HepG2 (cell line): ENCODE data around the gene NALCN. TPM values are rescaled to one million over a fixed set of nuclear protein-coding genes. Genes with fewer than 3 reads are reported as not detected.

Experiments used
- ATAC-seq: fragments of 200-7000 bp; cut with Tn5 transposase; 3 replicates; pipeline ENCODE4 v1.9.1; 2020; ENCODE audit warnings: mild to moderate bottlenecking, moderate library complexity
- BruUV-seq: library from RNA; stranded (reverse); fragments of 400-500 nt; replicated peaks from 2 replicates; lab custom pipeline; 2021; lab: Mats Ljungman, UMichigan
- CTCF ChIA-PET: fragments of 300-600 bp; formaldehyde crosslinking; extraction: SDS; loops from one replicate; lab custom pipeline; 2021; ENCODE audit warnings: low total read pairs, inconsistent platforms, low intra/inter-chr PET ratio; lab: Yijun Ruan, JAX
- POLR2A ChIA-PET: fragments of 350-600 bp; sonication (Branson Sonifier 250); formaldehyde crosslinking; loops from one replicate; lab custom pipeline; 2020; ENCODE audit warnings: antibody characterized with exemption, inconsistent platforms; lab: Yijun Ruan, JAX
- DNase-seq: peaks from one replicate; pipeline ENCODE4 v3.0.0-alpha.2; 2015; ENCODE audit warnings: low spot score
- FAIRE-seq: peaks from 3 replicates; lab custom pipeline; 2011; peaks lifted over from hg19 to GRCh38; lab: Jason Lieb, UNC
- H2AFZ ChIP-seq: one replicate; pipeline ENCODE4 v1.6.1; 2011; ENCODE audit warnings: low read length, inconsistent platforms
- H3K27ac ChIP-seq: fragments of 300-600 bp; 3 replicates; pipeline ENCODE4 v1.8.0; 2011; ENCODE audit warnings: mixed run types, mild to moderate bottlenecking, mixed read lengths, low read length, inconsistent platforms; ENCODE audit not compliant: insufficient read depth; ENCODE audit errors: extremely low read length
- H3K27me3 ChIP-seq, 2 experiments: fragments of 200-600 bp in 1 of 2; 2 replicates in 1 of 2; 3 replicates in 1 of 2; pipeline versions ENCODE4 v1.6.0 to v1.8.0; 2011; ENCODE audit warnings: low read length in 2 of 2, mild to moderate bottlenecking in 2 of 2, moderate library complexity in 2 of 2, inconsistent platforms in 1 of 2; ENCODE audit not compliant: insufficient read depth in 2 of 2, control insufficient read depth in 1 of 2
- H3K36me3 ChIP-seq, 2 experiments: fragments of 200-600 bp in 1 of 2; replicated peaks in 1 of 2; 2 replicates in 1 of 2; 3 replicates in 1 of 2; pipeline versions ENCODE4 v1.5.1 to v1.8.0; 2011; ENCODE audit warnings: low read length in 2 of 2, inconsistent platforms in 1 of 2; ENCODE audit not compliant: insufficient read depth in 2 of 2, control insufficient read depth in 1 of 2
- H3K4me1 ChIP-seq: 2 replicates; pipeline ENCODE4 v1.5.1; 2012; ENCODE audit warnings: low read length, inconsistent platforms; ENCODE audit not compliant: insufficient read depth
- H3K4me2 ChIP-seq: 2 replicates; pipeline ENCODE4 v1.6.0; 2011; ENCODE audit warnings: low read depth, low read length, inconsistent platforms
- H3K4me3 ChIP-seq, 3 experiments: fragments of 200-600 bp in 1 of 3; sonication (generic), shearing (Covaris generic) in 1 of 3; replicated peaks in 1 of 3; 2 replicates each; pipeline ENCODE4 v1.5.1; 2011 to 2016; ENCODE audit warnings: low read length in 3 of 3, inconsistent platforms in 2 of 3, low read depth in 2 of 3, mild to moderate bottlenecking in 2 of 3, control low read depth in 1 of 3, mixed read lengths in 1 of 3; ENCODE audit not compliant: insufficient read depth in 1 of 3
- H3K79me2 ChIP-seq: one replicate; pipeline ENCODE4 v1.6.1; 2011; ENCODE audit warnings: low read length, inconsistent platforms; ENCODE audit not compliant: insufficient read depth
- H3K9ac ChIP-seq: 2 replicates; pipeline ENCODE4 v1.6.0; 2011; ENCODE audit warnings: mild to moderate bottlenecking, low read depth, low read length, inconsistent platforms; ENCODE audit not compliant: insufficient read depth
- H3K9me3 ChIP-seq: 2 replicates; pipeline ENCODE4 v1.5.1; 2012; ENCODE audit warnings: mild to moderate bottlenecking, low read length
- H4K20me1 ChIP-seq: 2 replicates; pipeline ENCODE4 v1.6.0; 2011; ENCODE audit warnings: inconsistent platforms, mild to moderate bottlenecking, low read length, moderate library complexity; ENCODE audit not compliant: insufficient read depth
- BCL6 ChIP-seq: IDR thresholded peaks from 2 replicates; pipeline ENCODE4 v1.6.1; 2016; ENCODE audit warnings: missing genetic modification reagents, missing compliant biosample characterization
- CREB1 ChIP-seq, 2 experiments: fragments of 450-650 bp in 1 of 2; IDR thresholded peaks; 2 replicates each; pipeline ENCODE4 v1.6.1; 2016 to 2017; ENCODE audit warnings: control low read depth in 1 of 2, mild to moderate bottlenecking in 1 of 2, missing compliant biosample characterization in 1 of 2, missing genetic modification characterization in 1 of 2
- FOSL2 ChIP-seq: sonication (generic); formaldehyde crosslinking; IDR thresholded peaks from 2 replicates; pipeline ENCODE4 v1.4.0; 2020; ENCODE audit warnings: missing genetic modification reagents
- FOXA3 ChIP-seq: IDR thresholded peaks from 2 replicates; pipeline ENCODE4 v1.6.1; 2016; ENCODE audit warnings: missing genetic modification reagents, missing compliant biosample characterization
- MBNL3 ChIP-seq: fragments of 250-450 bp; sonication (Bioruptor Pico); conservative IDR thresholded peaks from 2 replicates; pipeline ENCODE4 v1.8.0; 2022; ENCODE audit warnings: mild to moderate bottlenecking, inconsistent platforms
- MYC ChIP-seq: sonication (generic); formaldehyde crosslinking; IDR thresholded peaks from 2 replicates; pipeline ENCODE4 v1.9.0; 2021; ENCODE audit warnings: missing genetic modification reagents, borderline replicate concordance
- RFXANK ChIP-seq: IDR thresholded peaks from 2 replicates; pipeline ENCODE4 v1.6.1; 2016
- TP53 ChIP-seq: sonication (generic); formaldehyde crosslinking; conservative IDR thresholded peaks from 2 replicates; pipeline ENCODE4 v1.4.0; 2020; ENCODE audit warnings: missing genetic modification reagents
- ZMYM3 ChIP-seq: sonication (generic); formaldehyde crosslinking; IDR thresholded peaks from 2 replicates; pipeline ENCODE4 v1.5.1; 2020; ENCODE audit warnings: mild to moderate bottlenecking, missing genetic modification reagents
- WGBS: methylation state at CpG from one replicate; pipeline ENCODE4 v1.1.6; 2017; ENCODE audit warnings: low lambda C conversion rate; 5-methylcytosine and 5-hydroxymethylcytosine counted together
- in situ Hi-C: cut with HindIII; loops from 2 replicates; pipeline ENCODE4 v1.10.0; 2017; ENCODE audit warnings: low pct_unique_long_range_greater_than_20kb; ENCODE audit not compliant: extremely low pct_ligation_motif_present
- intact Hi-C: fragments of 100-400 bp; cut with micrococcal nuclease; formaldehyde crosslinking; loops from one replicate; pipeline ENCODE4 v1.10.0; 2022; ENCODE audit not compliant: unreplicated experiment
- polyA plus RNA-seq, 8 experiments: library from polyadenylated mRNA; depleted of rRNA in 3 of 8; stranded (reverse) in 7 of 8; unstranded in 1 of 8; fragments of >200 nt; fragmentation: Illumina TruSeq in 4 of 8; extraction: Trizol in 4 of 8; gene quantifications; 2 replicates each; pipeline versions ENCODE4 v1.2.1 to v1.2.3, GENCODE V29; 2011 to 2016; ENCODE audit warnings: low read depth in 4 of 8, missing spikeins in 1 of 8, mixed read lengths in 1 of 8; ENCODE audit not compliant: insufficient read depth in 1 of 8
- total RNA-seq, 5 experiments: library from RNA; depleted of rRNA; stranded (reverse); fragments of >200 nt; fragmentation: Illumina TruSeq; extraction: Trizol; gene quantifications; 2 replicates each; pipeline ENCODE4 v1.2.3, GENCODE V29; 2016; ENCODE audit warnings: low read depth in 1 of 5
- TF ChIP-seq, protein P1 (sequence below): IDR thresholded peaks from 2 replicates; pipeline ENCODE4 v1.6.1; 2016; ENCODE audit warnings: missing compliant biosample characterization, missing genetic modification reagents, borderline replicate concordance
- TF ChIP-seq, protein P2 (sequence below), 2 experiments: sonication (generic) in 1 of 2; formaldehyde crosslinking in 1 of 2; IDR thresholded peaks; 2 replicates each; pipeline versions ENCODE4 v1.4.0 to v1.6.1; 2016 to 2020; ENCODE audit warnings: borderline replicate concordance in 1 of 2, low read depth in 1 of 2, mild to moderate bottlenecking in 1 of 2, missing genetic modification reagents in 1 of 2
- TF ChIP-seq, protein P3 (sequence below): sonication (generic); formaldehyde crosslinking; IDR thresholded peaks from 2 replicates; pipeline ENCODE4 v1.4.0; 2020; ENCODE audit warnings: missing genetic modification reagents; ENCODE audit errors: not compliant biosample characterization
- TF ChIP-seq, protein P4 (sequence below): IDR thresholded peaks from 2 replicates; pipeline ENCODE4 v1.6.1; 2012; ENCODE audit warnings: inconsistent platforms

Gene NALCN
- total and polyA plus RNA-seq, 2 of the 13 experiments (the other 11 are each of a cell fraction or from before 2014, with no cell fraction given): not detected

DNA sequence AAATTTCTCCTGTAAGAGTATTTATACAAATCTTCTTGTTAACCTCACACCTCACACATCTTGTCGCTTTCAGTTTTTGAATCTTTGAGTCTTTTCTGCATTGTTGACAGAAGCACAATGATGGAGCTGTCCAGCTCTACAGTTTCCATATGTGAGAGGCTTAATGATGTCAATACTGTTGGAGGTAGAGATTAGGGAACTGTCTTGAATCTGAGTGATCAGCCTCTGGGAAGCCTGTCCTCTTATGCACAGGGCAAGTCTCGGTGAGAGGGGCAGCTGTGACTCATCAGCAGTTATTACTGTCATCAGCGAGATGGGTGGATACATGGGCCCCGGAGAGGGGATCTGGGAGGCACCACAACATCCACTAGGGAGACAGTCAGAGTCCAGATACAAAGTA lies 31.5 kb upstream of the NALCN start:
- DNase-seq (no peak), FAIRE-seq (no peak), ATAC-seq (no peak)
- H3K4me1 ChIP-seq: no peaks in the 10 kb centered on the region
- ChIA-PET CTCF (no interaction called here), POLR2A (no interaction called here)
- no TSS peak for BruUV-seq
- intact Hi-C loops (no loop called here), in situ Hi-C loops (no loop called here)
- no peaks in the 10 kb centered on the region for H3K9me3 ChIP-seq
- H3K27me3 ChIP-seq: peaks cover 0 to 6% of the 10 kb centered on the region in 2 experiments; a peak in 2 of 5 replicates
- no peaks in the 10 kb centered on the region for H3K36me3 ChIP-seq
- no peak overlapping the region for H3K27ac ChIP-seq
- H3K4me3 ChIP-seq: no peak overlapping the region
- H3K9ac ChIP-seq: no peak overlapping the region
- WGBS: 0% methylated on average over 4 of the region's 4 CpGs
- no peaks in the 10 kb centered on the region for H4K20me1 ChIP-seq
- H3K79me2 ChIP-seq: no peaks in the 10 kb centered on the region
- H3K4me2 ChIP-seq: no peak overlapping the region
- TF ChIP-seq CREB1 (IDR thresholded peaks at IDR 0.05) (0 out of 2 replicates have a peak, but pooled peaks have one; percentile 24), CREB1 (CRISPR knock-in tag; IDR thresholded peaks at IDR 0.05) (no peak), ZMYM3 (no peak)
- TF ChIP-seq, protein P1, sequence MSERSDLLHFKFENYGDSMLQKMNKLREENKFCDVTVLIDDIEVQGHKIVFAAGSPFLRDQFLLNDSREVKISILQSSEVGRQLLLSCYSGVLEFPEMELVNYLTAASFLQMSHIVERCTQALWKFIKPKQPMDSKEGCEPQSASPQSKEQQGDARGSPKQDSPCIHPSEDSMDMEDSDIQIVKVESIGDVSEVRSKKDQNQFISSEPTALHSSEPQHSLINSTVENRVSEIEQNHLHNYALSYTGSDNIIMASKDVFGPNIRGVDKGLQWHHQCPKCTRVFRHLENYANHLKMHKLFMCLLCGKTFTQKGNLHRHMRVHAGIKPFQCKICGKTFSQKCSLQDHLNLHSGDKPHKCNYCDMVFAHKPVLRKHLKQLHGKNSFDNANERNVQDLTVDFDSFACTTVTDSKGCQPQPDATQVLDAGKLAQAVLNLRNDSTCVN (CRISPR knock-in tag): no peak
- no peak overlapping the region for H2AFZ ChIP-seq

DNA sequence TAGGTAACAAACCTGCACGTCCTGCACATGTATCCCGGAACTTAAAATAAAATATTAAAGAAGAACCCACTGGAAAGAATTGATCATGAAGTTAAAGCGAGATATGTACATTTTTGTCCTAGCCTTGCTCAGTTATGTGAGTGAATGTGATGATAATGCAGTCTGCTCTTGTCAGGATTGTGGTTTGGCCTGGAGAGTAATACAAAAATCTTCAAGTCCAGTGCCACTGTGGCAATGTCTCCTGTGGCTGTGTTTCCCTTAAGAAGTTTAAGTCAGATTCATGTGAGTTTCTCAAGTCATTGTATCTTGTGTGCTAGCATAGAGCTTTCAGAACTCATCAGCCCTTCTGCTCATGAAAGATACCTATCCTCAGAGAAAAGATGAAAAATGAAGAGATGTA lies 18.2 kb upstream of the NALCN start:
- Histone ChIP-seq H3K4me2 (no peak overlapping the region), H3K36me3 (no peaks in the 10 kb centered on the region), H2AFZ (no peak overlapping the region), H3K4me1 (no peaks in the 10 kb centered on the region), H4K20me1 (no peaks in the 10 kb centered on the region), H3K27ac (no peak overlapping the region), H3K27me3 (0 out of 5 replicates have a peak, but pooled peaks cover 0 to 1% of the 10 kb centered on the region in 2 experiments), H3K9me3 (no peaks in the 10 kb centered on the region), H3K9ac (no peak overlapping the region), H3K4me3 (no peak overlapping the region), H3K79me2 (no peaks in the 10 kb centered on the region)
- BruUV-seq: no TSS peak
- intact Hi-C loops: no loop called here
- in situ Hi-C loops: no loop called here
- 0% methylated on average over 3 of the region's 3 CpGs for WGBS
- DNase-seq: no peak
- ChIA-PET CTCF (no interaction called here), POLR2A (no interaction called here)
- FAIRE-seq: no peak
- no peak for ATAC-seq
- TF ChIP-seq MBNL3 (CRISPR knock-in tag) (no peak), MYC (CRISPR knock-in tag) (no peak), FOSL2 (CRISPR knock-in tag) (no peak), BCL6 (CRISPR knock-in tag) (no peak), RFXANK (no peak), FOXA3 (CRISPR knock-in tag) (no peak), TP53 (CRISPR knock-in tag) (no peak)
- TF ChIP-seq, protein P2, sequence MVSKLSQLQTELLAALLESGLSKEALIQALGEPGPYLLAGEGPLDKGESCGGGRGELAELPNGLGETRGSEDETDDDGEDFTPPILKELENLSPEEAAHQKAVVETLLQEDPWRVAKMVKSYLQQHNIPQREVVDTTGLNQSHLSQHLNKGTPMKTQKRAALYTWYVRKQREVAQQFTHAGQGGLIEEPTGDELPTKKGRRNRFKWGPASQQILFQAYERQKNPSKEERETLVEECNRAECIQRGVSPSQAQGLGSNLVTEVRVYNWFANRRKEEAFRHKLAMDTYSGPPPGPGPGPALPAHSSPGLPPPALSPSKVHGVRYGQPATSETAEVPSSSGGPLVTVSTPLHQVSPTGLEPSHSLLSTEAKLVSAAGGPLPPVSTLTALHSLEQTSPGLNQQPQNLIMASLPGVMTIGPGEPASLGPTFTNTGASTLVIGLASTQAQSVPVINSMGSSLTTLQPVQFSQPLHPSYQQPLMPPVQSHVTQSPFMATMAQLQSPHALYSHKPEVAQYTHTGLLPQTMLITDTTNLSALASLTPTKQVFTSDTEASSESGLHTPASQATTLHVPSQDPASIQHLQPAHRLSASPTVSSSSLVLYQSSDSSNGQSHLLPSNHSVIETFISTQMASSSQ (IDR thresholded peaks at IDR 0.05; ENCODE audit: low read depth): no peak
- TF ChIP-seq, protein P2 (CRISPR knock-in tag; IDR thresholded peaks at IDR 0.05; ENCODE audit: borderline replicate concordance): no peak
- TF ChIP-seq, protein P3, sequence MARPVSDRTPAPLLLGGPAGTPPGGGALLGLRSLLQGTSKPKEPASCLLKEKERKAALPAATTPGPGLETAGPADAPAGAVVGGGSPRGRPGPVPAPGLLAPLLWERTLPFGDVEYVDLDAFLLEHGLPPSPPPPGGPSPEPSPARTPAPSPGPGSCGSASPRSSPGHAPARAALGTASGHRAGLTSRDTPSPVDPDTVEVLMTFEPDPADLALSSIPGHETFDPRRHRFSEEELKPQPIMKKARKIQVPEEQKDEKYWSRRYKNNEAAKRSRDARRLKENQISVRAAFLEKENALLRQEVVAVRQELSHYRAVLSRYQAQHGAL (CRISPR knock-in tag): no peak
- TF ChIP-seq, protein P4, sequence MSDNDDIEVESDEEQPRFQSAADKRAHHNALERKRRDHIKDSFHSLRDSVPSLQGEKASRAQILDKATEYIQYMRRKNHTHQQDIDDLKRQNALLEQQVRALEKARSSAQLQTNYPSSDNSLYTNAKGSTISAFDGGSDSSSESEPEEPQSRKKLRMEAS: no peak
